A673 (cell line): ENCODE results near the gene MMP1.

ENCODE experiments used
- CTCF ChIP-seq: fragments of 300-800, 200-600 bp; sonication (generic); conservative IDR thresholded peaks from 2 replicates; pipeline ENCODE4 v1.5.1; 2017; ENCODE audit warnings: low read depth, mild to moderate bottlenecking, antibody characterized with exemption, low read length, moderate library complexity, mixed read lengths
- EZH2 ChIP-seq: fragments of 200-600 bp; sonication (generic); IDR thresholded peaks from 2 replicates; pipeline ENCODE4 v1.6.1; 2017; ENCODE audit warnings: borderline replicate concordance, low read depth, mild to moderate bottlenecking, mixed read lengths, antibody characterized with exemption, low read length; ENCODE audit not compliant: poor library complexity, severe bottlenecking

- 0 out of 2 replicates have a peak, but pooled peaks have one; percentile 27 for TF ChIP-seq CTCF
- TF ChIP-seq EZH2: no peak
Measured at GRCh38 chr11:102749101-102749722, 48.7 kb downstream of the MMP1 start.
